NCI-H2196 treated with DMSO at 0.1 percent for 48 hours (cell line): ENCODE measurements around the gene ERICH6B.

ENCODE experiments used
- DNase-seq: peaks from one replicate; lab custom pipeline; 2025; ENCODE audit not compliant: unreplicated experiment; lab: John Stamatoyannopoulos, UW

ERICH6B gene

GRCh38 chr13:45508776-45509175 is 106.8 kb downstream of the ERICH6B start:
- DNase-seq = no peak

GRCh38 chr13:45506811-45507210 is 108.7 kb downstream of the ERICH6B start:
- no peak for DNase-seq

GRCh38 chr13:45503658-45504057 is 111.9 kb downstream of the ERICH6B start:
- DNase-seq = no peak

GRCh38 chr13:45501175-45501526 is 114.4 kb downstream of the ERICH6B start:
- DNase-seq = no peak

- DNase-seq = no peak
These were observed 114.9 kb downstream of the ERICH6B start for GRCh38 chr13:45500492-45501174.

GRCh38 chr13:45496942-45497341 is 118.6 kb downstream of the ERICH6B start:
- DNase-seq = no peak

GRCh38 chr13:45492538-45492937 is 123.0 kb downstream of the ERICH6B start:
- DNase-seq = no peak
